HCT116 (cell line): ENCODE results near the gene SNX8. TPM values are rescaled to one million over a fixed set of nuclear protein-coding genes. Genes with fewer than 3 reads are reported as not detected.

Source experiments
- ATAC-seq: fragments of 200-7000 bp; cut with Tn5 transposase; 2 replicates; pipeline ENCODE4 v1.9.1; 2020; ENCODE audit warnings: mild to moderate bottlenecking, moderate library complexity
- BruUV-seq: library from RNA; stranded (reverse); fragments of 400-500 nt; replicated peaks from 2 replicates; lab custom pipeline; 2021; lab: Mats Ljungman, UMichigan
- CTCF ChIA-PET: fragments of 300-600 bp; sonication (Branson Sonifier 250); formaldehyde crosslinking; loops from one replicate; lab custom pipeline; 2021; ENCODE audit warnings: antibody characterized with exemption; lab: Charles Lee
- POLR2A ChIA-PET: fragments of 300-600, 350-600 bp; sonication (Branson Sonifier 250); formaldehyde crosslinking; loops from one replicate; lab custom pipeline; 2021; ENCODE audit warnings: antibody characterized with exemption; lab: Charles Lee
- RAD21 ChIA-PET, 2 experiments: fragments of 300-600 bp; sonication (Branson Sonifier 250); formaldehyde crosslinking; loops; one replicate each; lab custom pipeline; 2023; ENCODE audit warnings: low total read pairs in 2 of 2; ENCODE audit not compliant: uncharacterized antibody in 2 of 2, unreplicated experiment in 2 of 2, low non-redundant PET in 1 of 2; lab: Charles Lee
- DNase-seq: peaks from one replicate; pipeline ENCODE4 v3.0.0-alpha.2; 2010; ENCODE audit warnings: low read depth, low spot score
- H2AFZ ChIP-seq: fragments of 200-600 bp; shearing (Covaris generic), sonication (generic); 2 replicates; pipeline ENCODE4 v1.6.1; 2017; ENCODE audit warnings: low read depth, mixed run types, mixed read lengths, antibody characterized with exemption, low read length; ENCODE audit not compliant: poor library complexity, severe bottlenecking
- H3K27ac ChIP-seq: 2 replicates; pipeline ENCODE4 v1.5.1; 2012; ENCODE audit warnings: low read depth, low read length
- H3K27me3 ChIP-seq: fragments of 200-600 bp; sonication (generic); 2 replicates; pipeline ENCODE4 v1.6.1; 2016; ENCODE audit warnings: mixed run types, low read length, mixed read lengths; ENCODE audit not compliant: insufficient read depth
- H3K36me3 ChIP-seq, 2 experiments: fragments of 200-500 bp in 1 of 2; fragments of 200-600 bp in 1 of 2; sonication (Bioruptor generic) in 1 of 2; sonication (generic) in 1 of 2; 2 replicates each; pipeline versions ENCODE4 v1.5.1 to v1.6.1; 2014 to 2016; ENCODE audit warnings: low read length in 2 of 2, inconsistent platforms in 1 of 2, mixed read lengths in 1 of 2, mixed run types in 1 of 2; ENCODE audit not compliant: insufficient read depth in 2 of 2, control insufficient read depth in 1 of 2
- H3K4me1 ChIP-seq, 2 experiments: fragments of 200-600 bp in 1 of 2; sonication (generic) in 1 of 2; 2 replicates each; pipeline versions ENCODE4 v1.5.1 to v1.6.1; 2012 to 2017; ENCODE audit warnings: low read length in 2 of 2, inconsistent platforms in 1 of 2, mild to moderate bottlenecking in 1 of 2, mixed read lengths in 1 of 2, mixed run types in 1 of 2, moderate library complexity in 1 of 2; ENCODE audit not compliant: insufficient read depth in 2 of 2, control insufficient read depth in 1 of 2
- H3K4me2 ChIP-seq: fragments of 200-600 bp; sonication (generic); 2 replicates; pipeline ENCODE4 v1.6.1; 2017; ENCODE audit warnings: mixed run types, low read length, mixed read lengths
- H3K4me3 ChIP-seq, 2 experiments: fragments of 200-600 bp in 1 of 2; sonication (generic) in 1 of 2; replicated peaks in 1 of 2; 2 replicates each; pipeline ENCODE4 v1.5.1; 2011 to 2016; ENCODE audit warnings: low read length in 2 of 2, control low read depth in 1 of 2, low read depth in 1 of 2, mild to moderate bottlenecking in 1 of 2, mixed read lengths in 1 of 2, mixed run types in 1 of 2
- H3K79me2 ChIP-seq: fragments of 200-600 bp; sonication (generic); 2 replicates; pipeline ENCODE4 v1.6.1; 2017; ENCODE audit warnings: mild to moderate bottlenecking, mixed run types, low read length, moderate library complexity, mixed read lengths; ENCODE audit not compliant: insufficient read depth
- H3K9ac ChIP-seq: fragments of 200-600 bp; sonication (generic); 2 replicates; pipeline ENCODE4 v1.6.1; 2016; ENCODE audit warnings: low read length, mixed read lengths
- H3K9me2 ChIP-seq: fragments of 200-600 bp; sonication (generic), shearing (Covaris generic); 2 replicates; pipeline ENCODE4 v1.6.1; 2017; ENCODE audit warnings: mixed run types, mild to moderate bottlenecking, moderate library complexity; ENCODE audit not compliant: insufficient read depth
- H3K9me3 ChIP-seq, 2 experiments: fragments of 200-500 bp in 1 of 2; fragments of 200-600 bp in 1 of 2; sonication (Bioruptor generic) in 1 of 2; sonication (generic) in 1 of 2; 2 replicates each; pipeline ENCODE4 v1.6.1; 2014 to 2017; ENCODE audit warnings: low read length in 2 of 2, mixed read lengths in 2 of 2, inconsistent platforms in 1 of 2, low read depth in 1 of 2, mild to moderate bottlenecking in 1 of 2, mixed run types in 1 of 2, moderate library complexity in 1 of 2; ENCODE audit not compliant: control insufficient read depth in 1 of 2, insufficient read depth in 1 of 2
- H4K20me1 ChIP-seq: fragments of 200-600 bp; sonication (generic), shearing (Covaris generic); 2 replicates; pipeline ENCODE4 v1.6.1; 2017; ENCODE audit warnings: mixed run types, mild to moderate bottlenecking, moderate library complexity; ENCODE audit not compliant: insufficient read depth
- CBX3 ChIP-seq: IDR thresholded peaks from 2 replicates; pipeline ENCODE4 v1.6.1; 2012; ENCODE audit warnings: low read depth
- EZH2phosphoT487 ChIP-seq: fragments of 200-600 bp; IDR thresholded peaks from 2 replicates; pipeline ENCODE4 v1.6.1; 2018; ENCODE audit warnings: antibody characterized with exemption, borderline replicate concordance
- JUND ChIP-seq: IDR thresholded peaks from 2 replicates; pipeline ENCODE4 v1.6.1; 2012
- POLR2A ChIP-seq: IDR thresholded peaks from 2 replicates; pipeline ENCODE4 v1.7.0; 2011; ENCODE audit warnings: borderline replicate concordance; ENCODE audit not compliant: insufficient read depth, insufficient read length; ENCODE audit errors: extremely low read depth
- POLR2AphosphoS5 ChIP-seq: IDR thresholded peaks from 2 replicates; pipeline ENCODE4 v1.6.1; 2011; ENCODE audit warnings: mild to moderate bottlenecking, low read depth, low read length, moderate library complexity
- SIN3A ChIP-seq: IDR thresholded peaks from 2 replicates; pipeline ENCODE4 v1.6.1; 2012; ENCODE audit warnings: low read depth
- TCF7L2 ChIP-seq: IDR thresholded peaks from 2 replicates; pipeline ENCODE4 v1.7.0; 2011; ENCODE audit warnings: borderline replicate concordance, inconsistent platforms; ENCODE audit not compliant: insufficient read depth, insufficient read length; ENCODE audit errors: extremely low read depth
- ZBTB33 ChIP-seq: IDR thresholded peaks from 2 replicates; pipeline ENCODE4 v1.6.1; 2011; ENCODE audit warnings: mild to moderate bottlenecking, low read length, moderate library complexity; ENCODE audit not compliant: insufficient replicate concordance; ENCODE audit errors: extremely low read depth
- ZNF274 ChIP-seq: fragments of 200-500 bp; sonication (Bioruptor generic); IDR thresholded peaks from 2 replicates; pipeline ENCODE4 v1.6.1; 2014; ENCODE audit warnings: mild to moderate bottlenecking, low read depth, low read length, inconsistent platforms
- intact Hi-C: fragments of 100-400 bp; cut with micrococcal nuclease; formaldehyde crosslinking; loops from 2 replicates; pipeline ENCODE4 v1.10.0; 2022
- total RNA-seq: library from RNA; stranded (reverse); gene quantifications from one replicate; pipeline ENCODE4 v1.2.1, GENCODE V29; 2021; ENCODE audit not compliant: unreplicated experiment
- TF ChIP-seq, protein P1 (sequence below), 3 experiments: fragments of 200-600 bp in 1 of 3; sonication (generic) in 1 of 3; IDR thresholded peaks in 2 of 3; conservative IDR thresholded peaks in 1 of 3; 2 replicates each; pipeline ENCODE4 v1.5.1; 2012 to 2017; ENCODE audit warnings: low read depth in 2 of 3, low read length in 2 of 3, antibody characterized with exemption in 1 of 3, borderline replicate concordance in 1 of 3, control low read depth in 1 of 3, mild to moderate bottlenecking in 1 of 3, mixed read lengths in 1 of 3, mixed run types in 1 of 3, moderate library complexity in 1 of 3; ENCODE audit not compliant: insufficient read depth in 1 of 3

Gene SNX8
- total RNA-seq, 1 experiment from 2014 or later = 41.7 TPM

DNA sequence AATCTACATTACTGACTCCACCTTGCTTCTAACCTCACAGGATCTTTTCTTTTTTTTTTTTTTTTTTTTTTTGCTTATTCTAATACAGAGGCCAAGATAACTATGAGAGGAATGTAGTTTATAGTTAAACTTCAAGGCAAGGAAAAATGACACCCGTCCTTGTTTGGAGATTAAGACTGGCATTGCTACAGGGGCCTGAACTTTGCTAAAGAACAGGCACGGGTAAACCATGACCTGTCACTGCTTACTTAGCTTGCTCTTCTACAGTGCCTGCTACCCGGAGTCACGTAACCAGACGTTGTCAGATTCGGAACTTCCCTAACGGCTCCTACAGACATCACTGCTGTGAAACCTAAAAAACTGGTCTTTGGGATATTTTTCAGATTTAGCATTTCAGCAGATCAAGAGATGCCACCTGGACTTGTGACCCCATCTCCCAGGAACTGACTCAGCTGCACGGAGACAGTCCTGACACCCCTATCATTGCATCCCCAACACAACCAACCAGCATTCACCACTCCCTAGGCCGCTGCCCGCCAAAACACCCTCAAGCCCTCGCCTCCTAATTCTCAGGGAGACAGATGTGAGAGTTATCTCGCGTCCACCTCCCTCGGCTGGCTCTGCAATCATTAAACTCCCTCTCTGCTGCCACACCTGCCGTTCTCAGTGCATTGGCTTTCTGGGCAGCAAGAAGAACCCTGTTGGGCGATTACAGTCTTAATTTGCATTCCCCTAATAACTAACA, 109.0 kb downstream of the SNX8 start:
- no peaks in the 10 kb centered on the region for H3K9me2 ChIP-seq
- ATAC-seq = no peak

More for the DNA sequence above, 109.0 kb downstream of the SNX8 start:
- no peak overlapping the region for H3K9ac ChIP-seq
- CTCF ChIA-PET = no interaction called here
- RAD21 ChIA-PET = no interaction called here
- intact Hi-C loops = loop anchor here (5.0 to 10.0 kb wide), 2 partner anchors 100 to 623 kb away; no protein-coding TSS in a partner anchor
- H3K4me1 ChIP-seq = no peaks in the 10 kb centered on the region
- H3K4me2 ChIP-seq = no peak overlapping the region
- peaks cover 6% of the 10 kb centered on the region in 2 experiments; a peak in 3 of 4 replicates for H3K36me3 ChIP-seq
- H3K4me3 ChIP-seq = no peak overlapping the region
- no peaks in the 10 kb centered on the region for H3K9me3 ChIP-seq
- no peak overlapping the region for H3K27ac ChIP-seq
- no TSS peak for BruUV-seq
- DNase-seq = no peak
- 0 out of 2 replicates have a peak, but pooled peaks cover 4% of the 10 kb centered on the region for H3K79me2 ChIP-seq
- POLR2A ChIA-PET = no interaction called here
- H2AFZ ChIP-seq = no peak overlapping the region
- no peaks in the 10 kb centered on the region for H3K27me3 ChIP-seq
- TF ChIP-seq SIN3A (no peak), POLR2A (no peak), EZH2phosphoT487 (no peak), POLR2AphosphoS5 (no peak), TCF7L2 (no peak), ZBTB33 (no peak), ZNF274 (no peak), CBX3 (no peak), JUND (no peak)
- TF ChIP-seq, protein P1, sequence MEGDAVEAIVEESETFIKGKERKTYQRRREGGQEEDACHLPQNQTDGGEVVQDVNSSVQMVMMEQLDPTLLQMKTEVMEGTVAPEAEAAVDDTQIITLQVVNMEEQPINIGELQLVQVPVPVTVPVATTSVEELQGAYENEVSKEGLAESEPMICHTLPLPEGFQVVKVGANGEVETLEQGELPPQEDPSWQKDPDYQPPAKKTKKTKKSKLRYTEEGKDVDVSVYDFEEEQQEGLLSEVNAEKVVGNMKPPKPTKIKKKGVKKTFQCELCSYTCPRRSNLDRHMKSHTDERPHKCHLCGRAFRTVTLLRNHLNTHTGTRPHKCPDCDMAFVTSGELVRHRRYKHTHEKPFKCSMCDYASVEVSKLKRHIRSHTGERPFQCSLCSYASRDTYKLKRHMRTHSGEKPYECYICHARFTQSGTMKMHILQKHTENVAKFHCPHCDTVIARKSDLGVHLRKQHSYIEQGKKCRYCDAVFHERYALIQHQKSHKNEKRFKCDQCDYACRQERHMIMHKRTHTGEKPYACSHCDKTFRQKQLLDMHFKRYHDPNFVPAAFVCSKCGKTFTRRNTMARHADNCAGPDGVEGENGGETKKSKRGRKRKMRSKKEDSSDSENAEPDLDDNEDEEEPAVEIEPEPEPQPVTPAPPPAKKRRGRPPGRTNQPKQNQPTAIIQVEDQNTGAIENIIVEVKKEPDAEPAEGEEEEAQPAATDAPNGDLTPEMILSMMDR (IDR thresholded peaks at IDR 0.05 in 2 of 3, conservative IDR thresholded peaks at IDR 0.05 in 1 of 3; ENCODE audit: borderline replicate concordance in 1 of 3, insufficient read depth in 1 of 3, low read depth in 2 of 3, low read length in 2 of 3) = no peak
- H4K20me1 ChIP-seq = no peaks in the 10 kb centered on the region
